ENCODE measurements around the gene SUMO2.

DNA sequence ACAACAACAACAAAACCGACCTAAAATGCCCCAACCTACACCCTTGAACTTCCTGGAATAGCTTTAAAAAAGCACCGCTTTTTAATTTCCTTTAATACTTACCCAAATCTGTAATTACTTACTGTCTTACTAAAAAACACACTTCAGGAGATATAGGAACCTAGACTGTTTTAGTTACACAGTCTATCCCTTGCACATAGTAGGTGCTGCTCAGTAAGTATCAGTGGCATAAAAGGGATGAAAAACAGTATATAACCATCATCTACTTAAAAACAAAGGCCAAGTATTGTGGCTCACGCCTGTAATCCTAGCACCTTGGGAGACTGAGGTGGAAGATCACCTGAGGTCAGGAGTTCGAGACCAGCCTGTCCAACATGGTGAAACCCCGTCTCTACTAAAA is 6.1 kb downstream of the SUMO2 start:
- TF ChIP-seq, protein P1, sequence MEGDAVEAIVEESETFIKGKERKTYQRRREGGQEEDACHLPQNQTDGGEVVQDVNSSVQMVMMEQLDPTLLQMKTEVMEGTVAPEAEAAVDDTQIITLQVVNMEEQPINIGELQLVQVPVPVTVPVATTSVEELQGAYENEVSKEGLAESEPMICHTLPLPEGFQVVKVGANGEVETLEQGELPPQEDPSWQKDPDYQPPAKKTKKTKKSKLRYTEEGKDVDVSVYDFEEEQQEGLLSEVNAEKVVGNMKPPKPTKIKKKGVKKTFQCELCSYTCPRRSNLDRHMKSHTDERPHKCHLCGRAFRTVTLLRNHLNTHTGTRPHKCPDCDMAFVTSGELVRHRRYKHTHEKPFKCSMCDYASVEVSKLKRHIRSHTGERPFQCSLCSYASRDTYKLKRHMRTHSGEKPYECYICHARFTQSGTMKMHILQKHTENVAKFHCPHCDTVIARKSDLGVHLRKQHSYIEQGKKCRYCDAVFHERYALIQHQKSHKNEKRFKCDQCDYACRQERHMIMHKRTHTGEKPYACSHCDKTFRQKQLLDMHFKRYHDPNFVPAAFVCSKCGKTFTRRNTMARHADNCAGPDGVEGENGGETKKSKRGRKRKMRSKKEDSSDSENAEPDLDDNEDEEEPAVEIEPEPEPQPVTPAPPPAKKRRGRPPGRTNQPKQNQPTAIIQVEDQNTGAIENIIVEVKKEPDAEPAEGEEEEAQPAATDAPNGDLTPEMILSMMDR (optimal IDR thresholded peaks at IDR 0.05 in 1 of 3, IDR thresholded peaks at IDR 0.05 in 1 of 3, conservative IDR thresholded peaks at IDR 0.05 in 1 of 3; ENCODE audit: extremely low read depth in 1 of 3, insufficient read depth in 2 of 3, low read length in 3 of 3): no peak
- no peak for TF ChIP-seq EZH2 (IDR thresholded peaks at IDR 0.05; ENCODE audit: low read length)
